GM12875 (cell line): ENCODE results near the gene HERC2.

ENCODE experiments used
- H3K4me3 ChIP-seq: one replicate; pipeline ENCODE4 v1.5.1; 2011; ENCODE audit warnings: low read depth, low read length, control low read depth
- CTCF ChIP-seq: IDR thresholded peaks from 2 replicates; pipeline ENCODE4 v1.5.1; 2011; ENCODE audit warnings: low read depth, mild to moderate bottlenecking, control low read depth, inconsistent platforms, low read length, moderate library complexity, borderline replicate concordance; ENCODE audit not compliant: insufficient read depth

The HERC2 gene

GRCh38 chr15:28097656-28098359 is 224.2 kb downstream of the HERC2 start:
- no peak for TF ChIP-seq CTCF
- no peak overlapping the region for H3K4me3 ChIP-seq

DNA sequence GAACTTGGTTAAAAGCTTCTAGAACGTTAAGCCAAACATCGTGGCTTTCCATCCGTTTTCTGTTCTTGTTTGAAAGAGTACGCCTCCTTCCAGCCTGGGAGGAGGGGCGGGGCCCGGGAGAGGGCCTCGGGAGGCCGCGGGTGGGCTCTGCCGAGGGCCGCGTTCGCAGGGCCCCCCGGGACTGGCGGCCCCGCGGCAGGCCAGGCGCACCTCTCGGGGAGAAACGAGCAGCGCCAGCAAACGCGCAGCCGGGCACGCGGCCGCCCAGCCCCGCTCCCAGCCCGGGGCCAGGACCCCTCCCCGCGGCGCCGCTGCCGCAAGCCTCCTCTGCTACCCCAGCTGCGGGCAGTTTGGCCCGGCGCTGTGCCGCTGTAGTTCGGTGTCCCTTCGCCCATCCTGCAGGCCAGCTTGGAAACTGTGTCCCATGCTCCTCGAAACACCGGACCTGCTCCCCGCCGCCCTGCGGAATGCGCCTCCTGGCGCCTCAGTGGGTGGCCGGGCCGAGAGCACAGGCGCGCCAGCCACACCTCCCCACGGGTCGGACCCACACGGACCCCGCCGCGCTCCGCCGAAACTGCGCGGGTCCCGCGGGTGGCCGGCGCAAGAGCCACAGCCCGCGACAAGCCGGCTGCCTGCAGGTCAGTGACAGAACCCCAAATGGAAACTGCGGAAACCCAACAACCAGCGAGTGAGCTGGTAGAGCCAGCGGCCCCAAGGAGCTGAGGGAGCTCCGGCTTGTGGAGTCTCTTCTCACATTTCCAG is 225.1 kb downstream of the HERC2 start:
- TF ChIP-seq CTCF = no peak
- no peak overlapping the region for H3K4me3 ChIP-seq

GRCh38 chr15:28096411-28096669 is 225.6 kb downstream of the HERC2 start:
- no peak overlapping the region for H3K4me3 ChIP-seq
- TF ChIP-seq CTCF = no peak

GRCh38 chr15:28094732-28095521 is 227.1 kb downstream of the HERC2 start:
- no peak overlapping the region for H3K4me3 ChIP-seq
- TF ChIP-seq CTCF = no peak

GRCh38 chr15:28093752-28094535 is 228.0 kb downstream of the HERC2 start:
- no peak overlapping the region for H3K4me3 ChIP-seq
- TF ChIP-seq CTCF = no peak

GRCh38 chr15:28091313-28091712 is 230.7 kb downstream of the HERC2 start:
- H3K4me3 ChIP-seq = no peak overlapping the region
- no peak for TF ChIP-seq CTCF
